GM12878 (cell line): ENCODE results near the gene ACSM5. TPM values are rescaled to one million over a fixed set of nuclear protein-coding genes. Genes with fewer than 3 reads are reported as not detected.

Experiments used
- ATAC-seq: fragments of 200-7000 bp; cut with Tn5 transposase; 3 replicates; pipeline ENCODE4 v1.9.1; 2020; ENCODE audit warnings: mild to moderate bottlenecking, moderate library complexity
- BruUV-seq: library from RNA; stranded (reverse); fragments of 400-500 nt; replicated peaks from 2 replicates; lab custom pipeline; 2021; lab: Mats Ljungman, UMichigan
- CTCF ChIA-PET: fragments of 300-600 bp; sonication (Branson Sonifier 250); formaldehyde crosslinking; extraction: SDS; loops from one replicate; lab custom pipeline; 2021; ENCODE audit warnings: inconsistent platforms; lab: Yijun Ruan, JAX
- POLR2A ChIA-PET: fragments of 350-600 bp; formaldehyde crosslinking; extraction: SDS; loops from one replicate; lab custom pipeline; 2021; ENCODE audit warnings: inconsistent platforms; lab: Charles Lee
- RAD21 ChIA-PET: fragments of 300-600 bp; sonication (Branson Sonifier 250); formaldehyde crosslinking; loops from one replicate; lab custom pipeline; 2023; ENCODE audit warnings: antibody characterized with exemption; ENCODE audit not compliant: unreplicated experiment; lab: Charles Lee
- SMC1A ChIA-PET: fragments of 300-600 bp; sonication (Branson Sonifier 250); formaldehyde crosslinking; loops from one replicate; lab custom pipeline; 2023; ENCODE audit not compliant: unreplicated experiment, uncharacterized antibody; lab: Charles Lee
- DNase-seq: peaks from one replicate; pipeline ENCODE4 v3.0.0-alpha.2; 2011; ENCODE audit warnings: low read depth, low spot score
- FAIRE-seq: peaks from 3 replicates; lab custom pipeline; 2011; peaks lifted over from hg19 to GRCh38; lab: Jason Lieb, UNC
- H2AFZ ChIP-seq: 2 replicates; pipeline ENCODE4 v1.6.0; 2011; ENCODE audit warnings: low read depth, low read length, control low read depth; ENCODE audit not compliant: control insufficient read depth
- H3K27ac ChIP-seq: 2 replicates; pipeline ENCODE4 v1.5.1; 2011; ENCODE audit warnings: control low read depth; ENCODE audit not compliant: control insufficient read depth, insufficient read depth
- H3K27me3 ChIP-seq, 2 experiments: replicated peaks in 1 of 2; 2 replicates each; pipeline versions ENCODE4 v1.6.0 to v1.6.1; 2011; ENCODE audit warnings: low read length in 1 of 2; ENCODE audit not compliant: control insufficient read depth in 2 of 2, insufficient read depth in 2 of 2
- H3K36me3 ChIP-seq, 2 experiments: 2 replicates each; pipeline ENCODE4 v1.5.1; 2011; ENCODE audit warnings: low read length in 1 of 2; ENCODE audit not compliant: control insufficient read depth in 2 of 2, insufficient read depth in 2 of 2
- H3K4me1 ChIP-seq: 2 replicates; pipeline ENCODE4 v1.6.1; 2011; ENCODE audit warnings: mild to moderate bottlenecking, low read length, moderate library complexity, mixed read lengths; ENCODE audit not compliant: control insufficient read depth, insufficient read depth
- H3K4me2 ChIP-seq: 2 replicates; pipeline ENCODE4 v1.6.0; 2011; ENCODE audit warnings: control low read depth; ENCODE audit not compliant: control insufficient read depth, insufficient read depth
- H3K4me3 ChIP-seq: fragments of 200-600 bp; sonication (generic); 2 replicates; pipeline ENCODE4 v1.5.1; 2016
- H3K79me2 ChIP-seq: 2 replicates; pipeline ENCODE4 v1.6.0; 2011; ENCODE audit warnings: low read length; ENCODE audit not compliant: control insufficient read depth, insufficient read depth
- H3K9ac ChIP-seq: 2 replicates; pipeline ENCODE4 v1.8.0; 2011; ENCODE audit warnings: low read length, control low read depth, mixed read lengths; ENCODE audit not compliant: control insufficient read depth, insufficient read depth
- H3K9me3 ChIP-seq: replicated peaks from 3 replicates; pipeline ENCODE4 v1.5.1; 2011; ENCODE audit warnings: mild to moderate bottlenecking, low read length; ENCODE audit not compliant: control insufficient read depth, insufficient read depth
- H4K20me1 ChIP-seq: 2 replicates; pipeline ENCODE4 v1.6.0; 2011; ENCODE audit not compliant: control insufficient read depth, insufficient read depth
- NFYB ChIP-seq: IDR thresholded peaks from 2 replicates; pipeline ENCODE4 v1.6.1; 2011; ENCODE audit warnings: low read depth, mild to moderate bottlenecking, low read length, improper control_type of control experiment, moderate library complexity; ENCODE audit not compliant: insufficient read depth
- RAD21 ChIP-seq: IDR thresholded peaks from 2 replicates; pipeline ENCODE4 v1.6.1; 2011; ENCODE audit warnings: mild to moderate bottlenecking, low read depth, low read length, moderate library complexity; ENCODE audit not compliant: insufficient read depth
- RAD51 ChIP-seq: fragments of 450-650 bp; IDR thresholded peaks from 2 replicates; pipeline ENCODE4 v1.6.1; 2016; ENCODE audit warnings: moderate library complexity, mild to moderate bottlenecking, inconsistent platforms
- SMC3 ChIP-seq: IDR thresholded peaks from 2 replicates; pipeline ENCODE4 v1.6.1; 2011; ENCODE audit warnings: low read length, improper control_type of control experiment, borderline replicate concordance
- WGBS: methylation state at CpG from one replicate; pipeline ENCODE4 v1.1.6; 2016; ENCODE audit warnings: low lambda C conversion rate; ENCODE audit not compliant: insufficient replicate concordance, insufficient coverage; ENCODE audit errors: missing lambda C conversion rate; 5-methylcytosine and 5-hydroxymethylcytosine counted together
- in situ Hi-C: fragments of 300-500 bp; cut with MboI; formaldehyde crosslinking; loops from 9 replicates; pipeline ENCODE4 v1.14.3; 2018; ENCODE audit warnings: mixed read lengths
- intact Hi-C: fragments of 100-400 bp; cut with micrococcal nuclease; formaldehyde crosslinking; loops from one replicate; pipeline ENCODE4 v1.14.2; 2022; ENCODE audit not compliant: unreplicated experiment
- polyA plus RNA-seq, 11 experiments: library from polyadenylated mRNA; depleted of rRNA in 4 of 11; unstranded in 6 of 11; stranded (reverse) in 5 of 11; fragments of >200 nt; fragmentation: Nextera tagmentation in 4 of 11; fragmentation: Illumina TruSeq in 1 of 11; extraction: Ambion mirVana in 4 of 11; extraction: Trizol in 1 of 11; gene quantifications; 1 replicate in 1 of 11; 2 replicates in 10 of 11; pipeline versions ENCODE4 v1.2.1 to v1.2.3, GENCODE V29; 2011 to 2016; ENCODE audit warnings: inconsistent platforms in 2 of 11, missing spikeins in 2 of 11, low read depth in 1 of 11
- total RNA-seq, 4 experiments: library from RNA; depleted of rRNA in 3 of 4; stranded (reverse); fragments of >200 nt in 3 of 4; fragmentation: Illumina TruSeq in 1 of 4; extraction: Trizol in 1 of 4; gene quantifications; 2 replicates each; pipeline versions ENCODE4 v1.2.1 to v1.2.3, GENCODE V29; 2013 to 2021
- TF ChIP-seq, protein P1 (sequence below), 3 experiments: IDR thresholded peaks in 2 of 3; conservative IDR thresholded peaks in 1 of 3; 2 replicates each; pipeline ENCODE4 v1.5.1; 2011; ENCODE audit warnings: low read depth in 3 of 3, low read length in 3 of 3, mild to moderate bottlenecking in 3 of 3, control low read depth in 2 of 3, moderate library complexity in 2 of 3, inconsistent platforms in 1 of 3, mixed read lengths in 1 of 3; ENCODE audit not compliant: control insufficient read depth in 2 of 3, insufficient read depth in 1 of 3; ENCODE audit errors: extremely low read depth in 1 of 3
- TF ChIP-seq, protein P2 (sequence below): IDR thresholded peaks from 2 replicates; pipeline ENCODE4 v1.6.1; 2012; ENCODE audit warnings: low read length, inconsistent platforms

Gene ACSM5
- total and polyA plus RNA-seq, 10 of the 15 experiments (the other 5 are each of a cell fraction or from before 2014, with no cell fraction given) = 0.07 to 0.54 (median 0.26) TPM; not detected in 3

DNA sequence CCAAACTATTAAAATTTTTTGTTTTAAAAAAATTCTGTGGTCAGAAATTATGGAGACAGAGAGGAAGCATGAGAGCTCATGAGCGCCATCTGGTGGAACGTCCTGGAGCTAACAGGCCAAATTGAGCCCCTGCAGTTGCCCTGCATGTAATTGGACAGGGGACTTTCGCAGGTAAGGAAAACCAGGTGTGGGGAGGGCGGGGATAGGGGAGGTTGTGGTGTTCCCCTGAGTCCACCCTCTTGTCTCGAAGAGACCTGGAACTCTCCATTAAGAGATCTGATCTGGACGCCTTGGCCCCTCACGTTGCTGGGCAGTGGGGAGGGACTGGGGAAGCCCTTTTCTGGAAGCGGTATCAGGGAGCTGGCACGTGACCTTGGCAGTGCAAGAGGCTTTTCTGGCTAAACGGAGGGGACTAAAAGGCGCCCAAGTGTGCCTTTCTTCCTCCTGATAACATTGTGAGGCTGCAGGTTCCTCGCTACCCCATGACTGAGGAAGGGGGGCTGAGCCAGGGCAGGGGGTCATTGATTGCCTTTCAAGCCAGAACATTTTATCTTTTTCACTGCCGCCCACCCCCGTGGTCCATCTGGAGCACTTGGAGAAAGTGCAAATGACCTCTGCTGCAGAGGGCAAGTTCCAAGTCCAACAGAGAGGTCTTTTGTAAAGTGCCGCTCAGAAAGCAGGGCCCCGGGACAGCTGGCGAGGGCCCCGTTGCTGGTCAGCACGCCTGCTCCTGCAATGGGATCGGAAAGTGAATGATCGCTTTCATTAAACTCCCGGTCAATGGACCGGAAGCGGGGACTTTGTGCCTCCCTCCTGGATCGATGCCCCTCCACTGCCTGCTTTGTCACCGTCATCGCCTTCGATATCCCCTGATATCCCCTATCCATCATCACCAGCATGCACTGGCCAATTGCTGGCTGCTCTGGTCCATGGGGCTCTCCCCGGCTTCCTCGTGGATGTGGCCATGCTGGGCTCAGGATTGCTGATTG, 23.2 kb upstream of the ACSM5 start:
- no peak for FAIRE-seq
- CTCF ChIA-PET = interaction anchor here (0.6 to 6.4 kb wide), 27 partner anchors 8 to 824 kb away, joined by 3 to 137 read pairs (median 4); no protein-coding TSS in a partner anchor
- in situ Hi-C loops = no loop called here

More for the DNA sequence above, 23.2 kb upstream of the ACSM5 start:
- no peaks in the 10 kb centered on the region for H3K36me3 ChIP-seq
- WGBS = 6% methylated on average over 28 of the region's 30 CpGs
- no peak overlapping the region for H3K9ac ChIP-seq
- RAD21 ChIA-PET = interaction anchor here (0.6 to 5.7 kb wide), 7 partner anchors 9 to 689 kb away, joined by 3 to 58 read pairs (median 3); no protein-coding TSS in a partner anchor
- POLR2A ChIA-PET = no interaction called here
- no peak overlapping the region for H2AFZ ChIP-seq
- ATAC-seq = peak; percentile 63
- no peaks in the 10 kb centered on the region for H4K20me1 ChIP-seq
- H3K4me3 ChIP-seq = no peak overlapping the region
- H3K9me3 ChIP-seq = no peaks in the 10 kb centered on the region
- TF ChIP-seq SMC3 (peak; percentile 70), RAD51 (no peak), RAD21 (peak; percentile 50), NFYB (no peak)
- TF ChIP-seq, protein P1, sequence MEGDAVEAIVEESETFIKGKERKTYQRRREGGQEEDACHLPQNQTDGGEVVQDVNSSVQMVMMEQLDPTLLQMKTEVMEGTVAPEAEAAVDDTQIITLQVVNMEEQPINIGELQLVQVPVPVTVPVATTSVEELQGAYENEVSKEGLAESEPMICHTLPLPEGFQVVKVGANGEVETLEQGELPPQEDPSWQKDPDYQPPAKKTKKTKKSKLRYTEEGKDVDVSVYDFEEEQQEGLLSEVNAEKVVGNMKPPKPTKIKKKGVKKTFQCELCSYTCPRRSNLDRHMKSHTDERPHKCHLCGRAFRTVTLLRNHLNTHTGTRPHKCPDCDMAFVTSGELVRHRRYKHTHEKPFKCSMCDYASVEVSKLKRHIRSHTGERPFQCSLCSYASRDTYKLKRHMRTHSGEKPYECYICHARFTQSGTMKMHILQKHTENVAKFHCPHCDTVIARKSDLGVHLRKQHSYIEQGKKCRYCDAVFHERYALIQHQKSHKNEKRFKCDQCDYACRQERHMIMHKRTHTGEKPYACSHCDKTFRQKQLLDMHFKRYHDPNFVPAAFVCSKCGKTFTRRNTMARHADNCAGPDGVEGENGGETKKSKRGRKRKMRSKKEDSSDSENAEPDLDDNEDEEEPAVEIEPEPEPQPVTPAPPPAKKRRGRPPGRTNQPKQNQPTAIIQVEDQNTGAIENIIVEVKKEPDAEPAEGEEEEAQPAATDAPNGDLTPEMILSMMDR (IDR thresholded peaks at IDR 0.05 in 2 of 3, conservative IDR thresholded peaks at IDR 0.05 in 1 of 3; ENCODE audit: control insufficient read depth in 2 of 3, extremely low read depth in 1 of 3, insufficient read depth in 1 of 3, low read depth in 3 of 3, low read length in 3 of 3) = peak; percentile 74 to 89 (median 79)
- TF ChIP-seq, protein P2, sequence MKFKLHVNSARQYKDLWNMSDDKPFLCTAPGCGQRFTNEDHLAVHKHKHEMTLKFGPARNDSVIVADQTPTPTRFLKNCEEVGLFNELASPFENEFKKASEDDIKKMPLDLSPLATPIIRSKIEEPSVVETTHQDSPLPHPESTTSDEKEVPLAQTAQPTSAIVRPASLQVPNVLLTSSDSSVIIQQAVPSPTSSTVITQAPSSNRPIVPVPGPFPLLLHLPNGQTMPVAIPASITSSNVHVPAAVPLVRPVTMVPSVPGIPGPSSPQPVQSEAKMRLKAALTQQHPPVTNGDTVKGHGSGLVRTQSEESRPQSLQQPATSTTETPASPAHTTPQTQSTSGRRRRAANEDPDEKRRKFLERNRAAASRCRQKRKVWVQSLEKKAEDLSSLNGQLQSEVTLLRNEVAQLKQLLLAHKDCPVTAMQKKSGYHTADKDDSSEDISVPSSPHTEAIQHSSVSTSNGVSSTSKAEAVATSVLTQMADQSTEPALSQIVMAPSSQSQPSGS = no peak
- TF ChIP-seq, all 136 proteins: peak for 3
- H3K27ac ChIP-seq = no peak overlapping the region
- intact Hi-C loops = loop anchor here (10.0 kb wide), 1 partner anchor 319 kb away; no protein-coding TSS in a partner anchor
- H3K4me1 ChIP-seq = no peaks in the 10 kb centered on the region
- SMC1A ChIA-PET = interaction anchor here (0.7 to 5.2 kb wide), 7 partner anchors 10 to 785 kb away, joined by 3 to 66 read pairs (median 4); no protein-coding TSS in a partner anchor
- no TSS peak for BruUV-seq
- no peak for DNase-seq
- no peaks in the 10 kb centered on the region for H3K27me3 ChIP-seq
- no peaks in the 10 kb centered on the region for H3K79me2 ChIP-seq
- no peak overlapping the region for H3K4me2 ChIP-seq
